HL-60/S4 treated with phorbol 12-myristate 13-acetate at 8.2 ng/mL for 4 days and 3 days (cell line): Measurements from ENCODE around the gene TNNI3K.

ENCODE experiments used
- in situ Hi-C: fragments of 300-500 bp; cut with MboI; formaldehyde crosslinking; loops from 2 replicates; pipeline ENCODE4 v1.15.0; 2022; ENCODE audit warnings: low sequenced_read_pairs

TNNI3K gene

DNA sequence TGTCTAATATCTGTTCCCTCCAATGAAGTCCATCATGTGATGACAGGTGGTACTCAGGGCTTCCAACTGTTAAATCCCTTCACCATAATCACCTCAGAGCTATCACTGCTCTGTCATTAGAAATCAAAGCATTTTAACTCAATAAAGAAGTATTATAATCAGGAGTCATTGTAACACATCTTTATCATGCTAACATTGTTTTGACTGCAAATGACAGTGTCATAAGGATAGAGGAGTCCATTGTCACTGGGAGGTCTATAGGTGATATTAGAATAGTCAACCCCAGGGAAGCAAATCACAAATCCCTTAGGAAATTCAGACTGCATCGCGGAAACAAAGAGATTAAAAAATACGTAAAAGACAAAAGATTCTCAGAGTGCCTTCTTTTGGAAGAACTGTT lies 246.4 kb downstream of the TNNI3K start:
- in situ Hi-C loops = no loop called here

DNA sequence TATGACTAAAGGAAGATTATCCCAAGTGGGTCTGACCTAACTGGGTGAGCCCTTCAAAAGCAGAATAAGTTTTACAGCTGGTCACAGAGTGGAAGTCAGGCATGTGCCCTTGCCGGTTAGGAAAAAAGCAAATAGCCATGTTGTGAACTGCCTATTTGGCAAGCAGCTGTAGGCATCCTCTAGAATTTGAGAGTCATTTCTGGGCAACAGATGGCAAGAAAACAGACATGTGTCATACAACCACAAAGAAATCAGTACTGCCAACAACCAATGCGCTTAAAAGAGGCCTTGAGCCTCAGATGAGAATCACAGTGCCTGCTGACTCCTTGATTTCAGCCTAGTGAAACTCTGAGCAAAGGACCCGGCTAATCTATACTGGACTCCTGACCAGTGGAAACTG lies 250.4 kb downstream of the TNNI3K start:
- in situ Hi-C loops = no loop called here

DNA sequence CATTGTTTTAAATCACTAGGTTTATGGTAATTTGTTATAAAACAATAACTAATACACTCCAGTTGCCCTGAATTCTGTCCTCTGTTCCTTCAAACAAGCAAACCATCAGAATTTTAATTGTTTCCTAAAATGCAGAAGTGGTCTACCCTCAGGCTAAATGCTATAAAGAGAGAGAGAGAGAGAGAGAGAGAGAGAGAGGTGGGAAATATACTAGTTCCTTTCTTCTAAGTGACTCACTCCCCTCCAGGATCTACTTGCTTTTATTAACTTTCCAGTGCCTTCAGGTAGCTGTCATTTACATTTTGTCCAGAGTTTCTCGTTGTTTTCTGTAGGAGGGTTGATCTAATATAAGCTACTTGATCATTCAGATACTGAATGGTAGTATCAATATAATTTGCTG lies 250.8 kb downstream of the TNNI3K start:
- in situ Hi-C loops = no loop called here

DNA sequence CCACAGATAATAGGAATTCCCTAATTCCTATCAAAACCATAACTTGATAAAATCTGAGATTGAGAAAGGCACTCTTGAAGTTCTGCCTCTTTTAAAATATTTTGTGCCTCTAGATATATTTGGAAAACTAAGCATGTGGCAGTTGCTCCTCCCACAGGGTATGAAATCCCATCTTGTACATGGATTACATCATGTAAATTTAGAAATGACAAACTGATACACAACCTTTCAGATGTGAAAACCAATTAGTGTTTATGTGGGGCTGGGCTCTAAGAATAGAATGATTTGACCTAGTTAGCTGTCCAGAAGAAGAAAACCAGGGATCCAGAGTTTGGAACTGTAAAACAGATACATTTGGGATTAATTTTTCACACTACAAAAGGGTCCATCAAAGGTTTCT lies 261.5 kb downstream of the TNNI3K start:
- in situ Hi-C loops = no loop called here

DNA sequence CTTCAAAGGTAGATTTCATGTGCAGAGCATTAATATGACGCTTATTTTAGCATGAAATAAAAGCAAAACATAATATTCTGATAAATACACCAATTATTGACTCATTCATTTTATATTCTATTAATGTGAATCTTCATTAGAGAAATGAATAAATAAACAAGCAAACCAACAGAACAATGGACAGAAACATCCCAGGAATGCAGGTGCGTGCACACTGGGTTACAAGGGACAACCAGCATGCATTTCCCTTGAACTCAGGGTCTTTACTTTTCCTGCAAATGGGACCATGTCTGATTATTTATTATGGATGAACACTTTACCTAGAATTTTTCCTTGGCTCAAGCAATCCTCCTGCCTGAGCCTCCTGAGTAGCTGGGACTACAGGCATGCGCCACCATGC lies 263.7 kb downstream of the TNNI3K start:
- in situ Hi-C loops = no loop called here

DNA sequence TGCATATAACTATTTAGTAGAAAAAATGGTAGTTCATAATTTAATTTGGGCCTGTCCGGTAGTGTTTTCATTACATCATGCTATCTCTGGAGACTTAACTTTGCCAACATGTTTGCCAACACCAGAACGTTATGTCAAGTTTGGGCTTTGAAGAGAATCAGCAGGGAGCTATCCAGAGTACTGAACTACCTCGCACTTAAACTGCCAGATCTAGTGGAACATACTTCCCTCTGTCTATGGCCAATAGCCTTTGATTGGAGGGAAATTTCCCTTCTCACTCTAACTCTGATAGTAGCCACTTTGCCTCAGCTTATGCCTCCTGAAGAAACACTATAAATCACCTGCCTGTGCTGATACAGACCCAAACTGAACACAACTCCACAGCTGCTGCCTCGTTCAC lies 267.2 kb downstream of the TNNI3K start:
- in situ Hi-C loops = no loop called here

DNA sequence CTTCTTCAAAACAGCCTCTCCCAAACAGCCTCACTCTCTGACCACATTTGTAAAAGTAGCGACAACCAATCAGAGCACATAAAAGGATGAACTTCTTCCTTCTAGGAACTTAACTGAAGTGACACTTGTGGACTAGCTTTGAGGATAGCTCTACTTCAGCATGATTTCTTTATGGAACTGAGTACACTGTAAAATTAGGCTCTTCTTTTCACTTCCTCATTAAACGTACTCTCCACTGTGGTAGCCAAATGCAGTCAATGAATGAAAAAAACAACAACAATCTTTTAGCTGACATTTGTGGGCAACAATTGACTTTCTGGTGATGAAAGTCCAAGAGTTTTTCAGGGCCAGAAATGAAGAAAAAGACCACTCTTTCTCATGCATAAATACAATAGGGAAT lies 267.7 kb downstream of the TNNI3K start:
- in situ Hi-C loops = no loop called here

DNA sequence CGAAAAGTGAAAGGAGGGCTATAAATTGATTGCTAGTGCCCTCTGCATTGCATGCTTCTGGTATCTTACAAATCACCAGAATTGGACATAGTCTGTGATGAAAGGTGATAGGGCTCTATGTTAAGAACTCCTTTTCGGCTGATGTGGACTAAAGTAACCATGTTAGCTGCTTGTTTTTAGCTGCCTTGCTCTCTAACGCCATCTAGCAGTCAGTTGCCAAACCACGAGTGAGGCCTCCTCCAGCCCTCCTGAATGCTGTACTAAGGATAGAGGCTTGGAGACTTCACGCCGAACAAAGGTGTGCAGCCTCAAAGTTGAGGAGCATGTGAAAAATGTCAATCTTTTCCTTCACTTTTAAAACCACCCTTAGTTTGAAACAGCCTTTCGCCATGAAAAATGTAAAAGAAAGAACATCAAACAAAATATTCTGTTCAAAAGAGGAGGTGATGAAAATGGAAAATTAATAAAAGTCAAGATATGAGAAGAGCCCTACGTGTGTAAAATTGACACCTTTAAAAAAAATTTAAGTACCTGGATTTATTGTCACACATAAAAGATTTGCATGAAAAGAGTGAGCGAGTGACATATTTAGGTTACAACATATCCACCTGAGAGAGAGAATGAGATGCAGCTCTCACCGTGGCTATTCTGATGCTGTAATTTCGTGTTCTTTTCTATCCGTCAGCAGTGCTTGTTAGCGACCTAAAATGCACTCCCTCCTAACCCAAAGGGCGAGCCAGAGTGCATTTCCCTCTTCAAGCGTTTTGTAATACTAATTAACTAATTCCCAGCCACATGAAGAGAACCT lies 269.1 kb downstream of the TNNI3K start:
- in situ Hi-C loops = no loop called here

DNA sequence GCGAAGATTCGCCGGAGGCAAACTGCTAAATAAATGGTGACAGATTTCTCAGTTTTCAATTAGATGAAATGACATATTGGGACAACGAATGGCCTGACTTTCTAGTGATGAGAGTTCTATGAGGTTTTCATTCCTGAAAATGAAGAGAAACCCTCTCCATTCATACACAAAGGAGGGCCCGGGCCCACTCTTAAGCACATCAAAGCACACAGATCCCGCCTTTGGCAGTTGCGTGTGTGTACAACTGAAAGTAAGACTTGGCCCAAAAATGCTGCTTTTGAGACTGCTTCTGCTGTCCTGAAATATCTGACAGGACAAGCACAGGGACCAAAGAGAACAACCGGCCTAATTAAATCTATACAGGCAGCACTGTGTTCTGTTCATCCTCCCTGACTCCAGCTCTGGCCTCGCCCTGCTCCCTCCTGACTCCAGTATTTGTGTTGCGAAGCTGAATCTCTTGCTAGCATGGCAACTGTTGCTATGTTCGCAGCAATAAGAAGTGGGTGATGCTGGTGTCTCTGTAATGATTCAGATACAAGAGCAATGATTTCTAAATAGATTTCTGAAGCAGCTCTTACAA lies 269.8 kb downstream of the TNNI3K start:
- in situ Hi-C loops = no loop called here

DNA sequence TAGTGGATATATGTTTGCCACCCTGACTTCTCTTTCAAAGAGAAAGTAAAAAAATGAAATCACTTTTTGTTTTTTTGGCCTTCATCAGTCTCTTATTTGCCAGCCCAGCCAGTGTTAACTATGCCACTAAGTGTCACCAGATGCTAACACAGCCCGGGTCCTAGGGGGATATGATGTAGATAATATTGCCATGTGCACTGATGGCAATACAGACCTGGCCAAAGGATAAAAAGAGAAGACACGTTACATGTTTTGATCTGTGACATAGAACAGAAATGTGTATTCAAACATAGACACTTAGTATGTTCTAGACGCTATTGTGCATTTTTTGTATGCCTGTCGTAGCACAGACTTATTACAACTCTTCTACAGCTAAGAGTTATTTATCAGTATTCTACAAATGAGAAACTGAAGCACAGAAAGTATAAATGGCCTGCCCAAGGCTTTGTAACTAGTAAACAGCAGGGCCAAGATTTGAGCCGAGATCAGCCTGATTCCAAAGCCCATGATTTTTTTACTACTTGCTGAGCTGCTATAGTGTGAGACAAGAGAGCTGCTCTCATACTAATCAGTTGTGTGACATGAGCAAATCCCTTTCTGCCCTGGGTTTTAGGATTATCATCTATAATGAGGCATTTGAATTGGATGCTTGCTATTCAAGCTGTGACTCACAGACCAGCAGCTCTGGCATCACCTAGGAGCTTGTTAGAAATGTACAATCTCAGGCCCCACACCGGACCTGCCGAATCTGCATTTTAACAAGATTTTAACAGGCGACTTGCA lies 270.9 kb downstream of the TNNI3K start:
- in situ Hi-C loops = no loop called here

DNA sequence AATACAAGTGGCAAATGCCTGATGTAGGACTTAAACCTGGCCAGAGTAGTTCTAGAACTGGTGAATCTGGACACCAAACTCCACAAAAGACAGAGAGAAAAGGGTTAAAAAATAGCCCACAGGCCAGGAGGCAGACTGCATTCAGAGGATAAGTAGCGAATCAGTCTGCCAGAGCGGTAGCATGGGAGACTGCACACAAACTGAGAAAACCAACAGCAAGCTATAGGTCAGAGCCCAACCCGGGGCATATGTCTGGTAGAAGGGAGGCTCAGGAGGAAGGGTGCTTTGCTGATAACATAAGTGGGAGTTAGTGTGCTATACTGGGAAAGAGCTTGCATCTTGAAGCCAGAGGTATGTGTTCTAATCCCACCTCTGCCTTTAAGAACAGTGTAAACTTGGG lies 273.3 kb downstream of the TNNI3K start:
- in situ Hi-C loops = no loop called here

DNA sequence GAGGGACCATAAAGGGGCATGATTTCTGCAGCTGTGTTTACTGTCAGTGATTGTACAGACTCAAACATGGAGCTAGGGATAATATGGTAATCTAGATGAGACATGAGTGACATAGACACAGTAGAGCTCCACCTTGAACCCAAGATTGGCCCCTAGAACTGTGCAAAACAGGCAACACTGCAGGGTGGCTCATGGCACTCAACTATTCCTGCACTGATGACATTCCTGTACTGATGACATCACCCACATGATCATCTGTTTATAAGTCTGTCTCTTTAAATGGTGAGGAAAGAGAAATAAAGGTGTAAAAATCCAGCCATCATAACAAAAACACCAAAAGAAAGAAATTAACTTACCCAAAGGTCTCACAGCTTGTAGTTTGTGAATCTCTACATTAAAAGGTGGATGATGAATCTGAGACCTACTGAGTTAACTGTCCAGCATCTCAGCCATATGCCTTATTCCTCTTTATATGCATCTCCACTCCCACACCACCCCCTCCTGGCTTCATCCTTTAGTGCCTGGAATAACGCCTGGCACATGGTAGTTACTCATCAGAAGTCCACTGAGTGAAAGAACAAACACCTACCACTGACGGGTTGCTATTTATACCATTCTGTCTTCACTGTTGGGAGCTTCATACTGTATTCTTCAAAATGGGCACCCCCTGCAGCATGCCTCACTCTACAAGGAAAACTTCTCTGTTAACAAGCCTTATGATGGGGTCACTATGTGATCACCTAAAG lies 277.2 kb downstream of the TNNI3K start, which contains the start of gene LRRC53:
Gene LRRC53 (minus strand): TSS at position 442 of the 746 bp plus-strand sequence. CDS start 29,262 bp downstream, outside the sequence.
- in situ Hi-C loops = no loop called here

DNA sequence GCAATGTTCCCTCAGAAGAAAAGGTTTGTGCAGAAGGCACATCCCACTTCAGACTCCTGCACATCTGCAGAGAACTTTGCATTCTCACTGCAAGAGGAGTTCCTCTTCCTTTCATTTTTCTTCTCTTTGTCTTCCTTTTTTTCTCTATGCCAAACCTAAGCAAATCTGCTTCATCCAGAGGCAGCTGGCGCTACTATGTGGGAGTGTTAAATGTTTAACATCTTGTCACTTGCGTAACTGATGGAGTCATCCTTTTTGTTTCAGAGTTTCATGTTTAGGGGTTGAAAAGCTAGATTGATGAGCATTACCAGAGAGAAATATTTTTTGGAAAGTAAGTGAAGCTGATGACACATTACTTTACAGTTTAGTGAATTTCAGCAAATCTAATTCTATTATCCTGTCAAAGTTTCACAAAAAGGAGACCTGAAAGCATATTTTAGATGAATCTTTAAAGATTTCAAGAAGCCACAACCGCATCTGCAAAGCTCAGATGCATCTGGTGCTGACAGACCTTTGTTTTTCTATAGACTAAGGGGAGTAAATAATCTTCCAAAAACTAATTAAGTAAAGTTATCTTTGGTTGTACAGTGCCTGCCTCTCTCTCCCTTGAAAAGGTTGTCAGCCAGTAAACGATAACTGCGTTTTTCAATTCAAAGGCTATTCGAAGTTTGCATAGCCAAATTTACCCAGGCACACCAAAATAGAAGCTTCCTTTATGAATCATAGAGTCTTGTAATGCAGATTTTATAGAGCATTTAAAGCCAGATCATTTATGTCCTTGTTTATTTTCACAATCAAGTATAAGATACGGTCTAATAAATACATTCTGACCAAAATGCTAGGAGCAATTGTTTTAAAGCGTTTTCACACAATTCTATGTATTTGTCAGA lies 278.5 kb downstream of the TNNI3K start:
- in situ Hi-C loops = no loop called here

DNA sequence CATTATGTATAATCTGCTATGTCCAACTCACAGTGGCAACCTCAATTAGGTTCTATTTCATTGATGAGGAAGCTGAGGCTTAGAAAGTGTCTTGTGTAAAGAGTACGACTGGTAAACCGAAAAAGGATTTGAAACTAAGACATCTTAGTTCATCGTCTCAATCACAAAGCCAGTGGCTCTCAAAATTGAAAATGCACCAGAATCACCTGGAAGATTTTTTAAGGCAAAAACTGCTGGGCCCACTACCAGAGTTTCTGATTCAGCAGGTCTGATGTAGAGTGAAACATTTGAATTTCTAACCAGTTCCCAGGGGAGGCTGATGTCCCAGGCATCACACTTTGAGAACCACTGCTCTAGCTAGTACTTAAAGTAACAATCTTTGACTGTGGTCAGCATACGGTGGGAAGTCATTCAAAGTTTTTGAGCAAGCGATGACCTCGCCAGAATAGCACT lies 282.4 kb downstream of the TNNI3K start:
- in situ Hi-C loops = no loop called here

DNA sequence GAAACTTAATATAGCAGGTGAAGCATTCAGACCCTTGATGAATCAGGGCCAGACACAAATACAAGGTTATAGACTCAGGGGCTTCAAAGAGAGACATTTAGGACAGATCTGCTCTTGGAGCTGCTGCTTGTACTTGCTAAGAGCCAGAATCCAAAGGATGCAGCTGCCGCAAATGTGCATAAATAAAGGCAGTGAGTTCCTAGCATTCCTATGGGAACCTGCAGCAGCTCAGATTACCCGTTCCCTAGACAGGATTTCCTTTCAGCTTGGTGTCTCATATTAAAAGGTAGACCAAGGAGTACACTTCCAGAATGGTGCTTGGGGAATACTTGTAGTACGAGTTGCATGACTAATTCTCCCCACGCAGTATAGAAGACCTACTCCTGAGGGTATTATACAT lies 287.0 kb downstream of the TNNI3K start:
- in situ Hi-C loops = no loop called here

DNA sequence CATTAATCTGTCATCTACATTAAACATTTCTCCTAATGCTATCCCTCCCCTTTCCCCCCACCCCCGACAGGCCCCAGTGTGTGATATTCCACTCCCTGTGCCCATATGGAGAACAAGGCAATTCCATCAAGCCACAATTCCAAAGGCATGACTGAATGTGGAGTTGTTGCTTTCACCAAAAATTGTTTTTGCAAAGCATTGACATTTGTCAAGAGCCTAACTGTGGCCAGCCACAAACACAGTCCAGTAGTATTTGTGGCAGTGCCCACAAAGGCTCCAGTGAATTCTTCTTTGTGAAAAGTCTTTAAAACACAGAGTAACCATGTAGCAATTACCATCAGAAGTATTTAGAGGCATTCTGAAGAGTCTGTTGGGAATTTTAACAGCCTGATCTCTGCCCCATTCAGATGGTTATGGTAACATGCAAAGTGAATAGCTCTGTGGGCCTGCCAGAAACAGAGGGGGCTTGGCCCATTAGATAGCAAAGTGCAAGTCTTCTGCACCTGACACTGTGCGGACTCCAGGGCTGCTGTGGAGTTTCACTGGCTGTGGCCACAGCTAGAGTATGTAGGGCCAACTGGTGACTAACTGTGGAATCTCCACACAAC lies 288.8 kb downstream of the TNNI3K start:
- in situ Hi-C loops = no loop called here

DNA sequence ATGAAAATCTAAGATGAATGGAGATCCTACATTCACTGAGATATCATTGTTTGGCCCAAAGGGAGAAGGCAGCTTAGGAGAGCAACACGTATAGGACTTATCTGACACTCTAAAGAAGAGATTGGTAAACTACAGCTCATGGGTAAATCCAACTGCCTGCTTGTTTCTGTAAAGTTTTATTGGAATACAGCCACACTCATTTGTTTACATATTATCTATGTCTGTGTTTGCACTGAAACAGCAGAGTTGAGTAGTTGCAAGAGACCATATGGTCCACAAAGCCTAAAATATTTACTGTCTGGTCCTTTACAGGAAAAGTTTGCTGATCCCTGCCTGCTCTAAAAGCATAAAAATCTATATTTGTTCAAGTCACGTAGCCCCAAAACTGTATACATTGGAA lies 291.5 kb downstream of the TNNI3K start:
- in situ Hi-C loops = no loop called here

DNA sequence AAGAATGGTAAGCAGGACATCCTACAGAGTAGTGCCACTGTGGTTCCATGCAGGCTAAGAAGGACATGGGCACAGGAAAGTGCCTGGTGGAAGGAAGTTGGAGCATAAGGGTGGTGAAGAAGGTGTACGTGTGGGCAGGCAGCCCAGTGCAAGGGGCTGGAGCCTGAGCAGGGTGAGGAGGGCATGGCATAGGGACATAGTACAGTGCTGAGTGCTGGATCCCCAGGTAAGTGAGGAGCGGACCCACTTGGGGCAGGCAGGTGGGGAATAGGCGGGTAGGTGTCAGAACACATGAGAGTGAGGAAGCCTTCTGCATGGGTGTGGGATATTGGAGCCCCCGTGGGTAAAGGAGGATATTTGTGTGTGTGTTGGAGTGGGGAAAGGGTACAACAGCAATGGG lies 292.9 kb downstream of the TNNI3K start:
- in situ Hi-C loops = no loop called here

DNA sequence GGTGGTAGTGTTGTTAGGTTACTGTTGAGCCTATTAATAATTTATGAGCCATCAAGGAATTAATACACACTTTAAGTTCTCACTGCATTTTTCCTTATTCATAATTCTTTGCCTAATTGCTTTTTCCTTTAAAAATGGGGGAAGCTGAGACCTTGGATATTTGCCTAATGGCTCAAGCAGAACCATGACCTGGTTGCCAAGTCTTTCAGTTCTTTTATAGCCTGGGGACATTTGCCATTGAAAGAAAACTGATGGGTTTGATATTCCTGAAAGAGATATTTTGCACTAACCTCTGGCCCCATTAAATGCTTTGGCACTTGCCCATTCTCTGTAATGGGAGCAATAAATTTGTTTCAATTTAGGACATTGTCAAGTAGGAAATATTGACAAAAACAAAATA lies 295.7 kb downstream of the TNNI3K start:
- in situ Hi-C loops = no loop called here

DNA sequence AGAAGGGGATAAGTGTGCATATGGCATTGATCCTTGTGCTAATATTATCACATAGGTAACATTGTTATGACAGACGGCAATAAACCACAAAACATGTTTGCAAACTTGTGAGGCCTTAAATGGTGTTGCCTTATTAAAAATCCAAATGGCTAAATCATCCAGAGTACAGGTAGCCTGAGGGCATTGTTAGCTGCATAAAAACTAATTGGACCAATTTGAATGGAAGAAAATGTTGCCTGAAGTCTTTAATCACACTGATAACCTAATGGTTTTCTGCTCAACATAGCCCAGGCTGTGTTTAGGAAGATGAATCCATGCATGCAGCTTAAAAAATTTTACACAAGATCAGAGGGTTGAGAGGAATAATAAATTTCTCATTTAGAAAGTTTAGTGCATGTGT lies 296.6 kb downstream of the TNNI3K start:
- in situ Hi-C loops = no loop called here
